HEK293T (cell line): Measurements from ENCODE around the gene SLC13A4.
A peak's percentile ranks its signal among the peaks of the same experiment; 100 is the strongest.

Experiments used
- CTCF ChIA-PET: fragments of 350-600 bp; formaldehyde crosslinking; extraction: SDS; loops from one replicate; lab custom pipeline; 2021; ENCODE audit warnings: antibody characterized with exemption, inconsistent platforms; lab: Yijun Ruan, JAX
- POLR2A ChIA-PET: fragments of 350-600 bp; formaldehyde crosslinking; extraction: SDS; loops from one replicate; lab custom pipeline; 2020; ENCODE audit warnings: antibody characterized with exemption, inconsistent platforms; lab: Yijun Ruan, JAX
- DNase-seq: peaks from one replicate; pipeline ENCODE4 v3.0.0; 2012; ENCODE audit warnings: mixed read lengths; ENCODE audit errors: extremely low spot score
- ARNT ChIP-seq: fragments of 450-650 bp; IDR thresholded peaks from 2 replicates; pipeline ENCODE4 v1.6.1; 2017; ENCODE audit warnings: mild to moderate bottlenecking
- BHLHE40 ChIP-seq: fragments of 450-650 bp; IDR thresholded peaks from 2 replicates; pipeline ENCODE4 v1.6.1; 2016; ENCODE audit warnings: mild to moderate bottlenecking, moderate library complexity, borderline replicate concordance
- CTBP1 ChIP-seq: fragments of 450-650 bp; IDR thresholded peaks from 2 replicates; pipeline ENCODE4 v1.6.1; 2016; ENCODE audit warnings: borderline replicate concordance
- ELF4 ChIP-seq: fragments of 450-650 bp; IDR thresholded peaks from 2 replicates; pipeline ENCODE4 v1.6.1; 2017; ENCODE audit warnings: antibody characterized with exemption
- FOXA1 ChIP-seq: fragments of 450-650 bp; IDR thresholded peaks from 2 replicates; pipeline ENCODE4 v1.6.1; 2016; ENCODE audit warnings: mild to moderate bottlenecking
- FOXK2 ChIP-seq: fragments of 450-650 bp; IDR thresholded peaks from 2 replicates; pipeline ENCODE4 v1.6.1; 2016; ENCODE audit warnings: mild to moderate bottlenecking
- FOXM1 ChIP-seq: fragments of 450-650 bp; IDR thresholded peaks from 2 replicates; pipeline ENCODE4 v1.6.1; 2017; ENCODE audit warnings: mild to moderate bottlenecking, borderline replicate concordance
- HDGF ChIP-seq: fragments of 450-650 bp; IDR thresholded peaks from 2 replicates; pipeline ENCODE4 v1.6.1; 2017; ENCODE audit warnings: antibody characterized with exemption, borderline replicate concordance
- L3MBTL2 ChIP-seq: fragments of 450-650 bp; conservative IDR thresholded peaks from 2 replicates; pipeline ENCODE4 v1.6.1; 2016; ENCODE audit warnings: mild to moderate bottlenecking
- LEF1 ChIP-seq: fragments of 450-650 bp; IDR thresholded peaks from 2 replicates; pipeline ENCODE4 v1.6.1; 2017; ENCODE audit warnings: mild to moderate bottlenecking, borderline replicate concordance
- NFRKB ChIP-seq: fragments of 450-650 bp; IDR thresholded peaks from 2 replicates; pipeline ENCODE4 v1.6.1; 2016; ENCODE audit warnings: mild to moderate bottlenecking, moderate library complexity
- SP1 ChIP-seq: fragments of 450-650 bp; IDR thresholded peaks from 2 replicates; pipeline ENCODE4 v1.6.1; 2017
- SUZ12 ChIP-seq: fragments of 450-650 bp; IDR thresholded peaks from 2 replicates; pipeline ENCODE4 v1.6.1; 2016; ENCODE audit warnings: mild to moderate bottlenecking
- TARDBP ChIP-seq: fragments of 450-650 bp; IDR thresholded peaks from 2 replicates; pipeline ENCODE4 v1.6.1; 2016
- ZNF384 ChIP-seq: fragments of 450-650 bp; IDR thresholded peaks from 2 replicates; pipeline ENCODE4 v1.6.1; 2016
- TF ChIP-seq, protein P1 (sequence below): fragments of 450-650 bp; IDR thresholded peaks from 2 replicates; pipeline ENCODE4 v1.6.1; 2016

The SLC13A4 gene

DNA sequence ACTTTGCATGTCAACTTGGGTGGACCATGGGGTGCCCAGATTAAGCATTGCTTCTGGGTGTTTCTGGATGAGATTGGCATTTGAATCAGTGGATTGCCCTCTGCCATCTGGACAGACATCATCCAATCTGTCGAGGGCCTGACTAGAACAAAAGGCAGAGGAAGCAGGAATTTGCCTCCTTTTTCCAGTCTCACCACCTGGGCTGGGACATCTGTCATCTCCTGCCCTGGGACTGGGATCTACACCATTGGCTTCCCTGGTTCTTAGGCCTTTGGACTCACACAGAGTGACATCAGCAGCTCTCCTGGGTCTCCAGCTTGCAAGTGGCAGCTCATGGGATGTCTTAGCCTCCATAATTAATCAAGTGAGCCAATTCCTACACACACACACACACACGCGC lies 10.3 kb downstream of the SLC13A4 start:
- TF ChIP-seq LEF1 (no peak), CTBP1 (no peak), HDGF (no peak), TARDBP (no peak), ELF4 (no peak), NFRKB (no peak), L3MBTL2 (no peak), FOXA1 (no peak), SP1 (no peak), ZNF384 (no peak), SUZ12 (no peak), FOXM1 (no peak)
- no peak for DNase-seq
- ChIA-PET CTCF (interaction anchor here (0.6 to 3.0 kb wide), 3 partner anchors 11 to 443 kb away, joined by 3 to 10 read pairs (median 5); partner anchors contain the start of gene SLC13A4), POLR2A (no interaction called here)

DNA sequence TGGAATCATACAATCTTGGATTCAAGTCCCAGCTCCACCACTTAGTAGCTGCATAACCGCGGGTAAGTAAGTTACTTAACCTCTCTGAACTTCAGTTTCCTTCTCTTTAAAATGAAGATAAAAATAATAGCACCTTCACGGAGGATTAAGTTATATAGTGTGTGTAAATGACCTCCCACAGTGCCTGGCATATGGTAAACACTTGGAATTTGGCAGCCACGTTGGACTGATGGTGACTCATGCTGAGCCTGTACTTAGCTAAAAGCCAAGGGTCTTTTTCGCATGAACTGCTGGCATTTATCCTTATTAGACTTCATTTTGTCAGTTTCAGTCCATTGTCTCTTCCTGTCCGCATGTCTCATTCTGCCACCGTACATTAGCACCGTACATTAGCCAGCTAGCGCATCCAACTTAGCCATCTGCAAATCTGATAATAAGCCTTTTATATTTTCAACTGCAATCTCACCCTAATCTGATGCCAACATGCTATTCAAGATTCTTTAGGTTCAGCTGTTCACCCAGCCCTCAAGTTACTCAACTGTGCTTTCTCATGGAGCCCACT lies 11.2 kb downstream of the SLC13A4 start:
- TF ChIP-seq BHLHE40 (no peak), ARNT (peak; percentile 76), ZNF384 (no peak), FOXK2 (no peak), CTBP1 (peak; percentile 94), L3MBTL2 (0 out of 2 replicates have a peak, but pooled peaks have one; percentile 30)
- TF ChIP-seq, protein P1, sequence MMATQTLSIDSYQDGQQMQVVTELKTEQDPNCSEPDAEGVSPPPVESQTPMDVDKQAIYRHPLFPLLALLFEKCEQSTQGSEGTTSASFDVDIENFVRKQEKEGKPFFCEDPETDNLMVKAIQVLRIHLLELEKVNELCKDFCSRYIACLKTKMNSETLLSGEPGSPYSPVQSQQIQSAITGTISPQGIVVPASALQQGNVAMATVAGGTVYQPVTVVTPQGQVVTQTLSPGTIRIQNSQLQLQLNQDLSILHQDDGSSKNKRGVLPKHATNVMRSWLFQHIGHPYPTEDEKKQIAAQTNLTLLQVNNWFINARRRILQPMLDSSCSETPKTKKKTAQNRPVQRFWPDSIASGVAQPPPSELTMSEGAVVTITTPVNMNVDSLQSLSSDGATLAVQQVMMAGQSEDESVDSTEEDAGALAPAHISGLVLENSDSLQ = peak; percentile 84
- ChIA-PET CTCF (interaction anchor here (0.6 to 3.0 kb wide), 4 partner anchors 10 to 1031 kb away, joined by 5 to 10 read pairs (median 6); partner anchors contain the start of gene SLC13A4), POLR2A (interaction anchor here (0.7 to 1.3 kb wide), 2 partner anchors 12 to 27 kb away, joined by 4 to 6 read pairs; partner anchors contain the start of gene SLC13A4)
- DNase-seq = peak; percentile 65

DNA sequence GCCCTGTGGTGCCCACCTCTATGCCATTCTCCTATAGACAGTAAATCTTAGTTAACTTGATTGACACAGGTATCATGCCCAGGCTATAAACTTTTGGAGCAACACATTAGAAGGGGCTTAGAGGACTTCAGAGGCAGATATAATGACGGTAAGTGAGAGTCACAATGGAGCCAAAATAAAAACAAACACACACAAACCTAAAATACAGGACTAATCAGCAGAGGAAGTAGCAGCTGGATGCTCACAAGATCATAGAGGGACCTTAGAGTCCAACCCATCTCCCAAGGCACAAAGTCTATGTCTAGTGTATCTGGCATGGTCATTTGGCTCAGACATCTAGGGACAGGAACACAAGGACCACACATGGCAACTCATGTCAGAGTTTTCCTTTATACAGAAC lies 12.3 kb downstream of the SLC13A4 start:
- POLR2A ChIA-PET = no interaction called here
- no peak for DNase-seq
- TF ChIP-seq SP1 = no peak
- TF ChIP-seq FOXK2 = no peak
- TF ChIP-seq, protein P1 = peak; percentile 84
- TF ChIP-seq LEF1 = no peak
- CTCF ChIA-PET = interaction anchor here (0.5 to 3.0 kb wide), 3 partner anchors 11 to 71 kb away, joined by 3 to 10 read pairs (median 5); partner anchors contain the start of gene SLC13A4

DNA sequence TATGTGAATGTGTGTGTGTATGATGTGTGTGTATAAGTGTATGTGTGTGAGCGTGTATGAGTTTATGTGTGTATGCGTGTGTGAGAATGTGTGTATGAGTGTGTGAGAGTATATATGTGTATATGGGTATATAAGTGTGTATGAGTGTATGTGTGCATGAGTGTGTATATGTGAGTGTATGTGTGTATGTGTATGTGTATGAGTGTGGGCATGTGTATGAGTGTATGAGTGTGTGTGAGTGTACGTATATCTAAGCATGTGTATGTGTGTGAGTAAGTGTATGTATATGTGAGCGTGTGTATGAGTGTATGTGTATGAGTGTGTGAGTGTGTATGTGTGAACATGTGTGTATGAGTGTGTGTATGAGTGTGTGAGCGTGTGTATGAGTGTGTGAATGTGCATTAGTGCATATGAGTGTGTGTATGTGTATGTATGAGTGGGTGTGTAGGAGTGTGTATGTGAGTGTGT lies 12.9 kb downstream of the SLC13A4 start:
- ChIA-PET POLR2A (interaction anchor here (1.0 kb wide), 1 partner anchor 45 kb away, joined by 3 read pairs; no protein-coding TSS in a partner anchor), CTCF (interaction anchor here (0.5 to 3.0 kb wide), 2 partner anchors 10 to 70 kb away, joined by 3 to 10 read pairs; no protein-coding TSS in a partner anchor)
- no peak for DNase-seq
- no peak for TF ChIP-seq ARNT
- TF ChIP-seq FOXK2 = no peak
- TF ChIP-seq BHLHE40 = no peak
- peak; percentile 88 for TF ChIP-seq TARDBP
- no peak for TF ChIP-seq SUZ12
- TF ChIP-seq HDGF = no peak
- no peak for TF ChIP-seq FOXM1

DNA sequence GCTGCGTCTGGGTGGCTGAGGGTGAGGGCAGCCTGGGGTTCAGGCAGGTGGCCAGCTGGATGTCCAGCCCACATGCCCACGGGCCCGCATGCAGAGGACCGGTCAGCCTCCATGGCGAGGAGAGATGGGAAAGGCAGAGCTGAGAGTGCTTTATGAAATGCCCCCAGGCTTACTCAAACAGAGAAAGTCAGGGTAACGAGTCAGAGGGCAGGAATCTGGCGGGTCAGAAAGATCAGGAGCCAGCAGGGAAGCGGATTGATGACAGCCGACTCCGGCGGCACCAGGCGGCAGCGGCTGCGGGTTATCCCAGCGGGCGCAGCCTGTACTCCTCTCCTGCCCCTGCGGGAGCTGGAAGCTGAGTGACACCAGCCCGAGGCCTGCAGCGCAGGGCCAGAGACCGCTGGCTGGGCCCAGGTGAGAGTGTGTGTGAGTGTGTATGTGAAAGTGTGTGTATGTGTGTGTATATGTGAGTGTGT lies 13.4 kb downstream of the SLC13A4 start:
- TF ChIP-seq L3MBTL2 = peak; percentile 45; the same call in 1 of the 2 replicates
- no peak for TF ChIP-seq BHLHE40
- no peak for TF ChIP-seq FOXK2
- no peak for TF ChIP-seq ZNF384
- no peak for TF ChIP-seq SUZ12
- no peak for TF ChIP-seq TARDBP
- no peak for TF ChIP-seq ELF4
- TF ChIP-seq ARNT = 0 out of 2 replicates have a peak, but pooled peaks have one; percentile 32
- TF ChIP-seq CTBP1 = peak; percentile 47; the same call in 1 of the 2 replicates
- TF ChIP-seq FOXM1 = 0 out of 2 replicates have a peak, but pooled peaks have one; percentile 28
- TF ChIP-seq LEF1 = no peak
- TF ChIP-seq HDGF = no peak
- TF ChIP-seq SP1 = no peak
- TF ChIP-seq, protein P1 = peak; percentile 96
- TF ChIP-seq FOXA1 = no peak
- TF ChIP-seq NFRKB = no peak
- CTCF ChIA-PET = interaction anchor here (1.0 to 2.4 kb wide), 2 partner anchors 10 to 33 kb away, joined by 3 to 13 read pairs; no protein-coding TSS in a partner anchor
- peak; percentile 76 for DNase-seq
- POLR2A ChIA-PET = interaction anchor here (0.5 to 1.0 kb wide), 3 partner anchors 14 to 45 kb away, joined by 3 read pairs; no protein-coding TSS in a partner anchor
